GM04503 (cell line): ENCODE results near the gene PHKB.

Source experiments
- DNase-seq: peaks from one replicate; pipeline ENCODE4 v3.0.0-alpha.2; 2012; ENCODE audit warnings: low read depth

PHKB gene

DNA sequence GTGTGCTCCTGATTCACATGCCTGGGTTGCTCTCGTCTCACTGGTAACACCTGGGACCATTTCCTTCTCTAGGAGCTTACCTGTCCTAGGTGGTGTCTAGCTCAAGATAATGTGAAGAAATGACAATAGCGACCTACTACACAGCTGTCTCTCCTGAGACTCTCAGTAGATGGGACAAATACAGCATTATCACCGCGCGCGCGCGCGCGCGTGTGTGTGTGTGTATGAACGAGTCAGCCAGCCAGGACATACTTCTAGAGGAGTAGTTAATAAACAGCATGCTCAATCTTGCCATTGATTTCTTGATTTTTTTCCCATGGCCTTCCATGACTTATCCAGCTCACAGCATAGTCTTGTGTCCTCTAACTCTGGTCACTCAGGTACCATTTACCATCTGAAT lies 268.6 kb downstream of the PHKB start:
- DNase-seq = no peak

DNA sequence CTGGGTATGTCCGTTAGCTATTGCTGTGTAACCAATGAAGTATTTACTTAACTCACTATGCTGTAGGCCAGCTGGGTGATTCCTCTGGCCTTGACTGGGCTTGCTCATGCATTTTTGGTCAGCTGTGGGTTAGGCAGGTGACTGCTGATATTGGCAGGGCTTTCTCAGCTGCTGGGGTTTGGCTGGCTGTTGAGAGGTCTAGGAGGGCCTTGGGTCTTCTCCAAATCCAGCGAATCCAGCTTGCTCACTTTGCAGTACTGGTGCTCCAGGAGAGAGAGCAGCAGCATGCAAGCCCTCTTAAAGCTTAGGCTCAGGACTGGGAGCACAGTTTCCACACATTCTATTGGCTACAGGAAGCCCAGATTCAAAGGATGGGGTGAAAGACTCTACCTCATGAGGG lies 270.1 kb downstream of the PHKB start:
- peak; percentile 39 for DNase-seq

DNA sequence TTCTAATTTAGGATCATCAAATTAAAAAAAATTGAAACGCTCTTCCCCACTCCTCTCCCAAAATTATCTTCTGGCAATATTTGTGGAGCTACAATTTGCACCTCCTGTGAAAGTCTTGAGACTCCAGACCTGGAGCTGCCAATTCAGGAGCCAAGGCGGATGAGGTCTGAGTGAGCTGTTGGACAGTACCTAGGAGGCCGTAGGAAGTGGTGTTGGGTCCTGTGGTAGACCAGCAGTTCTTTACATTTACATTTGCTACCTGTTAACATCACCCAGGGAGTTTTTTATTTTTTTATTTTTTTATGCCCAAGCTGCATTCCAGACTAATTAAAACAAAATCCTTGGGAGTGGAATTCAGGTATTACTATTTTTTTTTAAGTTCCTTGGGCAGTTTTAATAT lies 271.0 kb downstream of the PHKB start:
- DNase-seq = no peak

DNA sequence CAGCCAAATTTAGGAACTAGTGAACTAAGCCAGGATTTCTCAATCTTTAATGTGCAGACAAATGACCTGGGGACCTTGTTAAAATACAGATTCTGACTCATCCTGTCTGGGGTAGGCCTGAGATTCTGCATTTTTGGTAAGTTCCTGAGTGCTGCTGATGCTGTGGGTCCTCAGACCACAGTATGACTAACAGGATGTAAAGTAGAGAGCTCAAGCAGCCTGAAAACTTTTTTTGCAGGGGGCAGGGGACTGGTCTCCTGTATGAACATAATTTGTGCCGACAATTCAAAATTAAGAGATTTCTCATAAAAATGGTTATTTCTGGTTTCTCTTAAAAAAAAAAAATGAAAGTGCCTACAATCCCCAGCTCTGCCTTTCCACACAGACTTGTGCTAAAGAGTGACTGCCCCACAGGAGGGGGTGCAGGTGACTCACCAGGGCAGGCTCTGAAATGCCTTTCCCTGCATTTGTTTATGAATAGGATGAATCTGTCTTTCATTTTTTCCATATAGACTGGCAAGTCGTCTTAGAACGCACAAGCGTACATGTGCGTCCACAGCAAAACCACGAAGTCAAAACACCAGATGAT lies 271.5 kb downstream of the PHKB start:
- peak; percentile 59 for DNase-seq

DNA sequence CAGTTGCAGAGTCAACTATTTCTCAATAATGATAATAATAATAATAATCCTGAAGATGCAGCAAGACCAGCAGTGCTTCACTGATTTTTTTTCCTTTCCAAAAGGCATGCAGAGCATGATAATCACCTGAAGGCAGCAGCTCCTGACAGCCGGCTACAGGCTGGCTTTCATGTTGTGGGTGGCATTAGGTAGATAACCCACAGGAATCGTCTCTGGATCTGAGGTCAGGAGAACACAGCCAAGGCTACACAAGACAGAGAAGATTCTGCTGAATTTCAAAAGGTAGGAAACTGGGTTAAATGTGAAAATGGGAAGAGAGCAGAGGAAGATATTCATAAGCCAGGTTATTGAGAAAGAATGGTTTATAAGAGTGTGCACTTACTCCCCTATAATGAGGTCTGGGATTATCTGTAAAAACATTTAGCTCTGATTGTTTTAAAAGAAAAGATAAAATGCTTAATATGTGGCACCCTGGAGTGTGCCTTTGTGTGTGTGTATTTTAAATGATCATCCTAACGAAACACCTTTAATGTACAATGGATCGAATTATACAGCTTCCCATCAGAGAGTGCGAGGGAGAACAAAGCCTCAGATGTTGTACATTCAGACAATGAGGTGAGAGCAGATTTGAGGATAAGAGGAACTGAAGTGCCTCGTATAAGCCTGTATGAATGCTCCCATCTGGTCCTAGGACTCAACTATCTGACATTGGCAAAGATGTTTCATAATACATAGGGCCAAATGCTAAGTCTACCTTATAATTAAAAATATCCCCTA lies 273.1 kb downstream of the PHKB start:
- DNase-seq = no peak

DNA sequence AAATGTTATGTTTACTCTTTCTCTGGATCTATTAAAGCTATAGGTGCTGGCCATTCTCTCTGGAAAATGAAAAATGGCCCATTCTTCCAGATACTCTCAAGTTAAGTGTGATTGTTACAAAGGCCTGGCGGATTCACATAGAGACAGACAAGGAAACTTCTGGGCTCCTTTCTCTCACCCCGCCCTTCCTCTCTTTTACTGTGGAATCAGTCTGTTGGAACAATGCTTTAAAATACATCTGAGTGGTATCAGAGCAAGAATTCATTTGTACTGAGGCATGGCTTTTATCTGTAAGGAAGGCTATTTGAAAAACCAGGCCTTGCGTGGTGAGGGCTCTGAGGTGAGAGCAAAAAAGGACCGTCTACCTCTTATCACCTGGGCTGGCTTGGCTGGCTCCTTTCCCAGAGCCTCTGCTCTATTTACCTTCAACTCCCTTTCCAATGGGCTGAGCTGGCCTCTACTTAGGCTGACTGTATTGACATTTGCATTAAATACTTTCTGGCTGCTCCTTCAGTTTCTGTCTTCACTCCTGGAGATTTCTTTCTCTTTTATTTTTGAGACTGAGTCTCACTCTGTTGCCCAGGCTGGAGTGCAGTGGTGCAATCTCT lies 274.0 kb downstream of the PHKB start:
- no peak for DNase-seq

DNA sequence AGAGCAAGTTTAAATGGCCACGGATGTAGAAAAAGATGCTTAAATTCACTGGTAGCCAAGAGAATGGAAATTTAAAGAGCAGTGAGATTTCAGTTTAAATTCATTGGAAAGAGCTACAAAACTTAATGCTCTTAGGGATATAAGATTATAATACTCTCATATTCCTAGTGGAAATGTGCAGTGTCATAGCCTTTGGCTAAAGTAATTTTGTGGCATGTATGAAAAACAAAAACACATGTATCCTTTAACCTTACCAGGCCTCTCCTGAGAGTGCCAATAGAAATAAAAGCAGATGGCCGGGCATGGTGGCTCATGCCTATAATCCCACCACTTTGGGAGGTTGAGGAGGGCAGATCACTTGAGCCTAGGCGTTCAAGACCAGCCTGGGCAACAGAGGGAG lies 289.2 kb downstream of the PHKB start:
- no peak for DNase-seq
